Panc1 (cell line): ENCODE data around the gene SCARF1. TPM values are rescaled to one million over a fixed set of nuclear protein-coding genes. Genes with fewer than 3 reads are reported as not detected.

ENCODE experiments used
- ATAC-seq: fragments of 200-7000 bp; cut with Tn5 transposase; 2 replicates; pipeline ENCODE4 v1.9.1; 2020; ENCODE audit warnings: mild to moderate bottlenecking, moderate library complexity
- BruUV-seq: library from RNA; stranded (reverse); fragments of 400-500 nt; replicated peaks from 2 replicates; lab custom pipeline; 2021; lab: Mats Ljungman, UMichigan
- CTCF ChIA-PET: fragments of 300-600 bp; sonication (Branson Sonifier 250); formaldehyde crosslinking; loops from one replicate; lab custom pipeline; 2022; ENCODE audit warnings: antibody characterized with exemption; lab: Charles Lee
- POLR2A ChIA-PET: fragments of 300-600 bp; sonication (Branson Sonifier 250); formaldehyde crosslinking; loops from one replicate; lab custom pipeline; 2022; ENCODE audit warnings: antibody characterized with exemption; lab: Charles Lee
- DNase-seq: peaks from one replicate; pipeline ENCODE4 v3.0.0-alpha.2; 2010; ENCODE audit warnings: low read depth, low spot score
- H3K27ac ChIP-seq: 2 replicates; pipeline ENCODE4 v1.5.1; 2011; ENCODE audit warnings: mild to moderate bottlenecking, low read length, inconsistent platforms
- H3K27me3 ChIP-seq: fragments of 200-500 bp; sonication (Bioruptor generic); 2 replicates; pipeline ENCODE4 v1.6.0; 2014; ENCODE audit warnings: low read length, inconsistent platforms; ENCODE audit not compliant: control insufficient read depth, insufficient read depth
- H3K36me3 ChIP-seq: fragments of 200-500 bp; sonication (Bioruptor generic); 2 replicates; pipeline ENCODE4 v1.5.1; 2014; ENCODE audit warnings: inconsistent platforms, mild to moderate bottlenecking, low read length, moderate library complexity; ENCODE audit not compliant: control insufficient read depth, insufficient read depth
- H3K4me1 ChIP-seq: 2 replicates; pipeline ENCODE4 v1.5.1; 2011; ENCODE audit warnings: inconsistent platforms, mild to moderate bottlenecking, low read length, moderate library complexity; ENCODE audit not compliant: control insufficient read depth, insufficient read depth
- H3K4me3 ChIP-seq, 2 experiments: 2 replicates each; pipeline ENCODE4 v1.5.1; 2011 to 2012; ENCODE audit warnings: low read depth in 2 of 2, low read length in 2 of 2, mild to moderate bottlenecking in 2 of 2, inconsistent platforms in 1 of 2, moderate library complexity in 1 of 2
- H3K9me3 ChIP-seq: fragments of 200-500 bp; sonication (Bioruptor generic); 2 replicates; pipeline ENCODE4 v1.5.1; 2014; ENCODE audit warnings: low read depth, mild to moderate bottlenecking, inconsistent platforms, low read length, moderate library complexity; ENCODE audit not compliant: control insufficient read depth, insufficient read depth
- CTCF ChIP-seq: fragments of 450-650 bp; IDR thresholded peaks from 2 replicates; pipeline ENCODE4 v1.5.1; 2017; ENCODE audit warnings: mild to moderate bottlenecking
- POLR2AphosphoS5 ChIP-seq: IDR thresholded peaks from 2 replicates; pipeline ENCODE4 v1.6.1; 2012; ENCODE audit warnings: mild to moderate bottlenecking, low read depth, low read length, moderate library complexity
- SIN3A ChIP-seq: IDR thresholded peaks from 2 replicates; pipeline ENCODE4 v1.6.1; 2012; ENCODE audit warnings: low read depth, mild to moderate bottlenecking, low read length, moderate library complexity, borderline replicate concordance; ENCODE audit not compliant: insufficient read depth
- TCF7L2 ChIP-seq: IDR thresholded peaks from 2 replicates; pipeline ENCODE4 v1.6.1; 2011; ENCODE audit warnings: mild to moderate bottlenecking, low read depth, low read length, inconsistent platforms
- in situ Hi-C: cut with HindIII; loops from 2 replicates; pipeline ENCODE4 v1.10.0; 2016; ENCODE audit warnings: low sequenced_read_pairs, low pct_unique_long_range_greater_than_20kb
- intact Hi-C: fragments of 100-400 bp; cut with micrococcal nuclease; formaldehyde crosslinking; loops from one replicate; pipeline ENCODE4 v1.10.0; 2022; ENCODE audit not compliant: unreplicated experiment
- total RNA-seq: library from RNA; stranded (reverse); gene quantifications from one replicate; pipeline ENCODE4 v1.2.1, GENCODE V29; 2021; ENCODE audit not compliant: unreplicated experiment
- TF ChIP-seq, protein P1 (sequence below), 2 experiments: IDR thresholded peaks; 2 replicates each; pipeline ENCODE4 v1.6.1; 2011 to 2012; ENCODE audit warnings: low read depth in 2 of 2, control low read depth in 1 of 2, low read length in 1 of 2, mild to moderate bottlenecking in 1 of 2, moderate library complexity in 1 of 2; ENCODE audit not compliant: insufficient read depth in 1 of 2

The SCARF1 gene
- total RNA-seq, 1 experiment from 2014 or later = 6.6 TPM

DNA sequence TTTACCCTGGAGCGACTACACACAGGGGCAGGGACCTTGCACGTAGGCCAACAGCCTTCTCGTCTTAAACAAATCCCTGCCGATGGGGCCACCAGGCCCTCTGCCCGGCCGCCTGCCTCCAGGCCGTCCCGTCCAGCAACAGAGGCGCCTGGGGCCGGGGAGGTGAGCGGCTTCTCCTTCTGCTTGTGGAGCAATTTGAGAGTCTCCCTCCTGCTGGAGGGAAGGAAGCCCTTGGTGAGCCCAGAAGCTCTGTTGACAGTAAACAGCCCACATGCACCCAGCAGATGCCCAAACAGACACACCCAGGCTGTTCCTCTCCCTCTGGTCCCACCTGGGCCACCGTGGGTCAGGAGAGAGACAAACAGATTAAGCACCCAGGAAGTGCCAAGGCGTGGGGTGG lies 25.0 kb downstream of the SCARF1 start:
- DNase-seq (no peak), ATAC-seq (no peak)
- H3K4me1 ChIP-seq = no peaks in the 10 kb centered on the region
- intact Hi-C loops (no loop called here), in situ Hi-C loops (no loop called here)
- no peaks in the 10 kb centered on the region for H3K9me3 ChIP-seq
- TF ChIP-seq SIN3A = no peak
- TF ChIP-seq CTCF = no peak
- TF ChIP-seq POLR2AphosphoS5 = no peak
- no peak for TF ChIP-seq TCF7L2
- TF ChIP-seq, protein P1, sequence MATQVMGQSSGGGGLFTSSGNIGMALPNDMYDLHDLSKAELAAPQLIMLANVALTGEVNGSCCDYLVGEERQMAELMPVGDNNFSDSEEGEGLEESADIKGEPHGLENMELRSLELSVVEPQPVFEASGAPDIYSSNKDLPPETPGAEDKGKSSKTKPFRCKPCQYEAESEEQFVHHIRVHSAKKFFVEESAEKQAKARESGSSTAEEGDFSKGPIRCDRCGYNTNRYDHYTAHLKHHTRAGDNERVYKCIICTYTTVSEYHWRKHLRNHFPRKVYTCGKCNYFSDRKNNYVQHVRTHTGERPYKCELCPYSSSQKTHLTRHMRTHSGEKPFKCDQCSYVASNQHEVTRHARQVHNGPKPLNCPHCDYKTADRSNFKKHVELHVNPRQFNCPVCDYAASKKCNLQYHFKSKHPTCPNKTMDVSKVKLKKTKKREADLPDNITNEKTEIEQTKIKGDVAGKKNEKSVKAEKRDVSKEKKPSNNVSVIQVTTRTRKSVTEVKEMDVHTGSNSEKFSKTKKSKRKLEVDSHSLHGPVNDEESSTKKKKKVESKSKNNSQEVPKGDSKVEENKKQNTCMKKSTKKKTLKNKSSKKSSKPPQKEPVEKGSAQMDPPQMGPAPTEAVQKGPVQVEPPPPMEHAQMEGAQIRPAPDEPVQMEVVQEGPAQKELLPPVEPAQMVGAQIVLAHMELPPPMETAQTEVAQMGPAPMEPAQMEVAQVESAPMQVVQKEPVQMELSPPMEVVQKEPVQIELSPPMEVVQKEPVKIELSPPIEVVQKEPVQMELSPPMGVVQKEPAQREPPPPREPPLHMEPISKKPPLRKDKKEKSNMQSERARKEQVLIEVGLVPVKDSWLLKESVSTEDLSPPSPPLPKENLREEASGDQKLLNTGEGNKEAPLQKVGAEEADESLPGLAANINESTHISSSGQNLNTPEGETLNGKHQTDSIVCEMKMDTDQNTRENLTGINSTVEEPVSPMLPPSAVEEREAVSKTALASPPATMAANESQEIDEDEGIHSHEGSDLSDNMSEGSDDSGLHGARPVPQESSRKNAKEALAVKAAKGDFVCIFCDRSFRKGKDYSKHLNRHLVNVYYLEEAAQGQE (IDR thresholded peaks at IDR 0.05; ENCODE audit: insufficient read depth in 1 of 2, low read depth in 2 of 2, low read length in 1 of 2) = no peak
- ChIA-PET POLR2A (no interaction called here), CTCF (no interaction called here)
- no peaks in the 10 kb centered on the region for H3K27me3 ChIP-seq
- no peak overlapping the region for H3K27ac ChIP-seq
- H3K36me3 ChIP-seq = no peaks in the 10 kb centered on the region
- no peak overlapping the region for H3K4me3 ChIP-seq
- no TSS peak for BruUV-seq

DNA sequence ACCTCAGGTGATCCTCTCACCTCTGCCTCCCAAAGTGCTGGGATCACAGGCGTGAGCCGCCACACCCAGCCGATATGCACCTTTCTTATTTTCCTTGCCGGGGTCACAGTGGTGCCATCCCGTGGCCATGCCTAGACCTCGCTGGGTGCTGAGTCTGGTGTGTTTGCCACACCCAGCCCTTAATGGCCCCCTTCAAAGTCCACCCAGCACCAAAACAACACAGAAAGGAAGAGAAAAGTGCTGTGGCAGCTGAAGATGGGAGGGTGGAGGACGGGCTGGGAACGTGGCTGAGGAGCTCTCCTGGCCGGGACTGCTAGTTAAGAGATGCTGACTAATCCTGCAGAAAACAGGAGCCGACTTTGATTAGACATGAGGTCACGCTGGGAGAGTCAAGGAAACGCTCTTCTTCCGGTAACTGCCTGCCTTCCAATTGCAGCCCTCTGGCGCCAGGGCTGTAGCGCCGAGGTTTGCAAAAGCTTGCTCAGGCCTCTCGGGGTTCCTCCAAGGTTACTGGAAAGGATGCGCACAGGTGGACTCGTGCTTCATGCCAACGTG lies 27.8 kb downstream of the SCARF1 start:
- Histone ChIP-seq H3K4me3 (no peak overlapping the region), H3K27ac (no peak overlapping the region), H3K27me3 (no peaks in the 10 kb centered on the region), H3K9me3 (no peaks in the 10 kb centered on the region), H3K4me1 (no peaks in the 10 kb centered on the region), H3K36me3 (no peaks in the 10 kb centered on the region)
- ChIA-PET POLR2A (no interaction called here), CTCF (no interaction called here)
- ATAC-seq (no peak), DNase-seq (no peak)
- intact Hi-C loops (no loop called here), in situ Hi-C loops (no loop called here)
- TF ChIP-seq CTCF (no peak), TCF7L2 (no peak), SIN3A (no peak), POLR2AphosphoS5 (no peak)
- TF ChIP-seq, protein P1 (IDR thresholded peaks at IDR 0.05; ENCODE audit: insufficient read depth in 1 of 2, low read depth in 2 of 2, low read length in 1 of 2) = no peak
- BruUV-seq = no TSS peak
